GM12878 (cell line): Measurements from ENCODE around the gene HJURP. TPM values are rescaled to one million over a fixed set of nuclear protein-coding genes. Genes with fewer than 3 reads are reported as not detected.

Experiments used
- ATAC-seq: fragments of 200-7000 bp; cut with Tn5 transposase; 3 replicates; pipeline ENCODE4 v1.9.1; 2020; ENCODE audit warnings: mild to moderate bottlenecking, moderate library complexity
- BruUV-seq: library from RNA; stranded (reverse); fragments of 400-500 nt; replicated peaks from 2 replicates; lab custom pipeline; 2021; lab: Mats Ljungman, UMichigan
- CTCF ChIA-PET: fragments of 300-600 bp; sonication (Branson Sonifier 250); formaldehyde crosslinking; extraction: SDS; loops from one replicate; lab custom pipeline; 2021; ENCODE audit warnings: inconsistent platforms; lab: Yijun Ruan, JAX
- POLR2A ChIA-PET: fragments of 350-600 bp; formaldehyde crosslinking; extraction: SDS; loops from one replicate; lab custom pipeline; 2021; ENCODE audit warnings: inconsistent platforms; lab: Charles Lee
- RAD21 ChIA-PET: fragments of 300-600 bp; sonication (Branson Sonifier 250); formaldehyde crosslinking; loops from one replicate; lab custom pipeline; 2023; ENCODE audit warnings: antibody characterized with exemption; ENCODE audit not compliant: unreplicated experiment; lab: Charles Lee
- SMC1A ChIA-PET: fragments of 300-600 bp; sonication (Branson Sonifier 250); formaldehyde crosslinking; loops from one replicate; lab custom pipeline; 2023; ENCODE audit not compliant: unreplicated experiment, uncharacterized antibody; lab: Charles Lee
- DNase-seq: peaks from one replicate; pipeline ENCODE4 v3.0.0-alpha.2; 2011; ENCODE audit warnings: low read depth, low spot score
- FAIRE-seq: peaks from 3 replicates; lab custom pipeline; 2011; peaks lifted over from hg19 to GRCh38; lab: Jason Lieb, UNC
- H2AFZ ChIP-seq: 2 replicates; pipeline ENCODE4 v1.6.0; 2011; ENCODE audit warnings: low read depth, low read length, control low read depth; ENCODE audit not compliant: control insufficient read depth
- H3K27ac ChIP-seq: 2 replicates; pipeline ENCODE4 v1.5.1; 2011; ENCODE audit warnings: control low read depth; ENCODE audit not compliant: control insufficient read depth, insufficient read depth
- H3K27me3 ChIP-seq, 2 experiments: replicated peaks in 1 of 2; 2 replicates each; pipeline versions ENCODE4 v1.6.0 to v1.6.1; 2011; ENCODE audit warnings: low read length in 1 of 2; ENCODE audit not compliant: control insufficient read depth in 2 of 2, insufficient read depth in 2 of 2
- H3K36me3 ChIP-seq, 2 experiments: 2 replicates each; pipeline ENCODE4 v1.5.1; 2011; ENCODE audit warnings: low read length in 1 of 2; ENCODE audit not compliant: control insufficient read depth in 2 of 2, insufficient read depth in 2 of 2
- H3K4me1 ChIP-seq: 2 replicates; pipeline ENCODE4 v1.6.1; 2011; ENCODE audit warnings: mild to moderate bottlenecking, low read length, moderate library complexity, mixed read lengths; ENCODE audit not compliant: control insufficient read depth, insufficient read depth
- H3K4me2 ChIP-seq: 2 replicates; pipeline ENCODE4 v1.6.0; 2011; ENCODE audit warnings: control low read depth; ENCODE audit not compliant: control insufficient read depth, insufficient read depth
- H3K4me3 ChIP-seq: fragments of 200-600 bp; sonication (generic); 2 replicates; pipeline ENCODE4 v1.5.1; 2016
- H3K79me2 ChIP-seq: 2 replicates; pipeline ENCODE4 v1.6.0; 2011; ENCODE audit warnings: low read length; ENCODE audit not compliant: control insufficient read depth, insufficient read depth
- H3K9ac ChIP-seq: 2 replicates; pipeline ENCODE4 v1.8.0; 2011; ENCODE audit warnings: low read length, control low read depth, mixed read lengths; ENCODE audit not compliant: control insufficient read depth, insufficient read depth
- H3K9me3 ChIP-seq: replicated peaks from 3 replicates; pipeline ENCODE4 v1.5.1; 2011; ENCODE audit warnings: mild to moderate bottlenecking, low read length; ENCODE audit not compliant: control insufficient read depth, insufficient read depth
- H4K20me1 ChIP-seq: 2 replicates; pipeline ENCODE4 v1.6.0; 2011; ENCODE audit not compliant: control insufficient read depth, insufficient read depth
- BCL11A ChIP-seq: IDR thresholded peaks from 2 replicates; pipeline ENCODE4 v1.6.1; 2011; ENCODE audit warnings: low read depth, low read length
- CTCF ChIP-seq, 3 experiments: IDR thresholded peaks in 2 of 3; conservative IDR thresholded peaks in 1 of 3; 2 replicates each; pipeline ENCODE4 v1.5.1; 2011; ENCODE audit warnings: low read depth in 3 of 3, low read length in 3 of 3, mild to moderate bottlenecking in 3 of 3, control low read depth in 2 of 3, moderate library complexity in 2 of 3, inconsistent platforms in 1 of 3, mixed read lengths in 1 of 3; ENCODE audit not compliant: control insufficient read depth in 2 of 3, insufficient read depth in 1 of 3; ENCODE audit errors: extremely low read depth in 1 of 3
- ETV6 ChIP-seq, 2 experiments: fragments of 450-650 bp in 1 of 2; IDR thresholded peaks in 1 of 2; conservative IDR thresholded peaks in 1 of 2; 2 replicates each; pipeline ENCODE4 v1.6.1; 2014; ENCODE audit warnings: antibody characterized with exemption in 1 of 2, borderline replicate concordance in 1 of 2, low read depth in 1 of 2, mild to moderate bottlenecking in 1 of 2, moderate library complexity in 1 of 2
- HSF1 ChIP-seq: fragments of 150-350 bp; IDR thresholded peaks from 2 replicates; pipeline ENCODE4 v1.6.1; 2014; ENCODE audit warnings: mild to moderate bottlenecking, low read depth, low read length
- IRF4 ChIP-seq: IDR thresholded peaks from 2 replicates; pipeline ENCODE4 v1.6.1; 2011; ENCODE audit warnings: low read depth, low read length
- NRF1 ChIP-seq: conservative IDR thresholded peaks from 2 replicates; pipeline ENCODE4 v1.6.1; 2011; ENCODE audit warnings: mild to moderate bottlenecking, low read depth, low read length, improper control_type of control experiment
- POLR2AphosphoS2 ChIP-seq: IDR thresholded peaks from 2 replicates; pipeline ENCODE4 v1.6.1; 2011; ENCODE audit warnings: low read depth, mild to moderate bottlenecking, low read length, improper control_type of control experiment, moderate library complexity
- SREBF2 ChIP-seq: IDR thresholded peaks from 2 replicates; pipeline ENCODE4 v1.6.1; 2012; ENCODE audit warnings: mild to moderate bottlenecking, low read length
- ZNF592 ChIP-seq: fragments of 450-650 bp; IDR thresholded peaks from 2 replicates; pipeline ENCODE4 v1.6.1; 2017; ENCODE audit warnings: mild to moderate bottlenecking, moderate library complexity
- WGBS: methylation state at CpG from one replicate; pipeline ENCODE4 v1.1.6; 2016; ENCODE audit warnings: low lambda C conversion rate; ENCODE audit not compliant: insufficient replicate concordance, insufficient coverage; ENCODE audit errors: missing lambda C conversion rate; 5-methylcytosine and 5-hydroxymethylcytosine counted together
- in situ Hi-C: fragments of 300-500 bp; cut with MboI; formaldehyde crosslinking; loops from 9 replicates; pipeline ENCODE4 v1.14.3; 2018; ENCODE audit warnings: mixed read lengths
- intact Hi-C: fragments of 100-400 bp; cut with micrococcal nuclease; formaldehyde crosslinking; loops from one replicate; pipeline ENCODE4 v1.14.2; 2022; ENCODE audit not compliant: unreplicated experiment
- polyA plus RNA-seq, 11 experiments: library from polyadenylated mRNA; depleted of rRNA in 4 of 11; unstranded in 6 of 11; stranded (reverse) in 5 of 11; fragments of >200 nt; fragmentation: Nextera tagmentation in 4 of 11; fragmentation: Illumina TruSeq in 1 of 11; extraction: Ambion mirVana in 4 of 11; extraction: Trizol in 1 of 11; gene quantifications; 1 replicate in 1 of 11; 2 replicates in 10 of 11; pipeline versions ENCODE4 v1.2.1 to v1.2.3, GENCODE V29; 2011 to 2016; ENCODE audit warnings: inconsistent platforms in 2 of 11, missing spikeins in 2 of 11, low read depth in 1 of 11
- total RNA-seq, 4 experiments: library from RNA; depleted of rRNA in 3 of 4; stranded (reverse); fragments of >200 nt in 3 of 4; fragmentation: Illumina TruSeq in 1 of 4; extraction: Trizol in 1 of 4; gene quantifications; 2 replicates each; pipeline versions ENCODE4 v1.2.1 to v1.2.3, GENCODE V29; 2013 to 2021

HJURP gene
- total and polyA plus RNA-seq, 10 of the 15 experiments (the other 5 are each of a cell fraction or from before 2014, with no cell fraction given): 12.7 to 68.9 (median 44.4) TPM

- no peak for ATAC-seq
- ChIA-PET POLR2A (interaction anchor here (0.6 kb wide), 1 partner anchor 71 kb away, joined by 3 read pairs; no protein-coding TSS in a partner anchor), RAD21 (no interaction called here), SMC1A (no interaction called here), CTCF (no interaction called here)
- H3K27ac ChIP-seq: no peak overlapping the region
- H3K4me2 ChIP-seq: no peak overlapping the region
- H3K36me3 ChIP-seq: no peaks in the 10 kb centered on the region
- H2AFZ ChIP-seq: no peak overlapping the region
- H4K20me1 ChIP-seq: no peaks in the 10 kb centered on the region
- H3K9ac ChIP-seq: no peak overlapping the region
- no peaks in the 10 kb centered on the region for H3K4me1 ChIP-seq
- intact Hi-C loops (no loop called here), in situ Hi-C loops (no loop called here)
- no peak for FAIRE-seq
- no peaks in the 10 kb centered on the region for H3K79me2 ChIP-seq
- no peaks in the 10 kb centered on the region for H3K9me3 ChIP-seq
- WGBS: 26% methylated on average over 6 of the region's 6 CpGs
- TF ChIP-seq POLR2AphosphoS2 (no peak), ZNF592 (no peak), ETV6 (conservative IDR thresholded peaks at IDR 0.05 in 1 of 2, IDR thresholded peaks at IDR 0.05 in 1 of 2; ENCODE audit: borderline replicate concordance in 1 of 2, low read depth in 1 of 2) (no peak), NRF1 (no peak), IRF4 (no peak), HSF1 (no peak), SREBF2 (no peak), CTCF (IDR thresholded peaks at IDR 0.05 in 2 of 3, conservative IDR thresholded peaks at IDR 0.05 in 1 of 3; ENCODE audit: control insufficient read depth in 2 of 3, extremely low read depth in 1 of 3, insufficient read depth in 1 of 3, low read depth in 3 of 3, low read length in 3 of 3) (no peak), BCL11A (no peak)
- no TSS peak for BruUV-seq
- DNase-seq: no peak
- no peak overlapping the region for H3K4me3 ChIP-seq
- H3K27me3 ChIP-seq: no peaks in the 10 kb centered on the region; a peak in 2 of 4 replicates
Measured at GRCh38 chr2:233810385-233810784, 44.0 kb downstream of the HJURP start.
